Liver (tissue), 9 donors: ENCODE results near the gene DGKQ. TPM values are rescaled to one million over a fixed set of nuclear protein-coding genes. Genes with fewer than 3 reads are reported as not detected.

Source experiments
- DNase-seq: peaks from one replicate; pipeline ENCODE4 v3.0.0-alpha.2; 2017; ENCODE audit warnings: low spot score
- H3K27ac ChIP-seq, 2 donors: one replicate each; pipeline ENCODE4 v1.7.0; 2013; ENCODE audit warnings: inconsistent platforms in 2 of 2, low read length in 2 of 2, control low read depth in 1 of 2, low read depth in 1 of 2, mild to moderate bottlenecking in 1 of 2
- H3K27me3 ChIP-seq, 4 donors: one replicate each; pipeline versions ENCODE4 v1.6.1 to v1.7.0; 2013; ENCODE audit warnings: low read length in 3 of 4, inconsistent platforms in 1 of 4, mild to moderate bottlenecking in 1 of 4, moderate library complexity in 1 of 4; ENCODE audit not compliant: control insufficient read depth in 4 of 4, insufficient read depth in 4 of 4
- H3K36me3 ChIP-seq, 4 donors: one replicate each; pipeline versions ENCODE4 v1.6.1 to v1.7.0; 2013; ENCODE audit warnings: low read length in 3 of 4, mild to moderate bottlenecking in 3 of 4, low read depth in 1 of 4, moderate library complexity in 1 of 4; ENCODE audit not compliant: control insufficient read depth in 4 of 4, insufficient read depth in 3 of 4
- H3K4me1 ChIP-seq, 4 donors: one replicate each; pipeline versions ENCODE4 v1.6.1 to v1.7.0; 2013; ENCODE audit warnings: low read length in 3 of 4, mild to moderate bottlenecking in 3 of 4, moderate library complexity in 1 of 4; ENCODE audit not compliant: control insufficient read depth in 4 of 4, insufficient read depth in 4 of 4
- H3K4me3 ChIP-seq, 3 donors: one replicate each; pipeline versions ENCODE4 v1.6.1 to v1.7.0; 2013; ENCODE audit warnings: low read length in 3 of 3, control low read depth in 1 of 3, low read depth in 1 of 3, mild to moderate bottlenecking in 1 of 3
- H3K9ac ChIP-seq, 2 donors: one replicate each; pipeline ENCODE4 v1.7.0; 2013; ENCODE audit warnings: low read length in 2 of 2, mild to moderate bottlenecking in 2 of 2, moderate library complexity in 2 of 2, control low read depth in 1 of 2, low read depth in 1 of 2
- H3K9me3 ChIP-seq, 4 donors: one replicate each; pipeline versions ENCODE4 v1.6.1 to v1.7.0; 2013; ENCODE audit warnings: low read length in 3 of 4; ENCODE audit not compliant: control insufficient read depth in 4 of 4
- FOXA2 ChIP-seq: IDR thresholded peaks from 2 replicates; pipeline ENCODE4 v1.6.1; 2016; ENCODE audit warnings: antibody characterized with exemption
- GABPA ChIP-seq, 2 donors: IDR thresholded peaks in 1 of 2; conservative IDR thresholded peaks in 1 of 2; 2 replicates each; pipeline ENCODE4 v1.6.1; 2016; ENCODE audit warnings: antibody characterized with exemption in 2 of 2, mild to moderate bottlenecking in 1 of 2, moderate library complexity in 1 of 2
- HNF4A ChIP-seq, 2 donors: conservative IDR thresholded peaks; 2 replicates each; pipeline ENCODE4 v1.6.1; 2016; ENCODE audit warnings: antibody characterized with exemption in 2 of 2, mild to moderate bottlenecking in 2 of 2
- HNF4G ChIP-seq: IDR thresholded peaks from 2 replicates; pipeline ENCODE4 v1.6.1; 2016; ENCODE audit warnings: antibody characterized with exemption
- JUND ChIP-seq, 2 donors: IDR thresholded peaks; 2 replicates each; pipeline ENCODE4 v1.6.1; 2016; ENCODE audit warnings: antibody characterized with exemption in 2 of 2
- RAD21 ChIP-seq, 2 donors: IDR thresholded peaks; 2 replicates each; pipeline ENCODE4 v1.6.1; 2016; ENCODE audit warnings: antibody characterized with exemption in 2 of 2, mild to moderate bottlenecking in 2 of 2
- TAF1 ChIP-seq: conservative IDR thresholded peaks from 2 replicates; pipeline ENCODE4 v1.6.1; 2016; ENCODE audit warnings: antibody characterized with exemption, mild to moderate bottlenecking
- WGBS: extraction: QIAGEN DNeasy Blood & Tissue Kit; methylation state at CpG from one replicate; pipeline ENCODE4 v1.1.7; 2013; 5-methylcytosine and 5-hydroxymethylcytosine counted together
- polyA plus RNA-seq, 2 donors: library from polyadenylated mRNA; stranded (reverse) in 1 of 2; unstranded in 1 of 2; fragments of 200-250 nt in 1 of 2; fragments of >200 nt in 1 of 2; fragmentation: Nextera tagmentation in 1 of 2; extraction: Ambion mirVana in 1 of 2; gene quantifications; one replicate each; pipeline versions ENCODE4 v1.2.1 to v1.2.3, GENCODE V29; 2013 to 2015
- total RNA-seq, 2 donors: library from RNA; depleted of rRNA; stranded (reverse); fragments of >200 nt; gene quantifications; one replicate each; pipeline ENCODE4 v1.2.3, GENCODE V29; 2014
- TF ChIP-seq, protein P1 (sequence below): IDR thresholded peaks from 2 replicates; pipeline ENCODE4 v1.6.1; 2016; ENCODE audit warnings: antibody characterized with exemption
- TF ChIP-seq, protein P2 (sequence below): fragments of 150-350 bp; IDR thresholded peaks from 2 replicates; pipeline ENCODE4 v1.5.1; 2017; ENCODE audit warnings: improper control_type of control experiment, low read depth, low read length; ENCODE audit not compliant: missing input control
- TF ChIP-seq, protein P3 (sequence below): IDR thresholded peaks from 2 replicates; pipeline ENCODE4 v1.6.1; 2016; ENCODE audit warnings: antibody characterized with exemption, mild to moderate bottlenecking
- TF ChIP-seq, protein P4 (sequence below): IDR thresholded peaks from 2 replicates; pipeline ENCODE4 v1.6.1; 2016; ENCODE audit warnings: antibody characterized with exemption
- donor health status: healthy.
- donor health status: healthy.
- donor health status: healthy.
- donor health status: healthy.
- donor health status: healthy.

Gene DGKQ
- total and polyA plus RNA-seq, 4 donors: 1.5 to 8.8 (median 3.6) TPM

DNA sequence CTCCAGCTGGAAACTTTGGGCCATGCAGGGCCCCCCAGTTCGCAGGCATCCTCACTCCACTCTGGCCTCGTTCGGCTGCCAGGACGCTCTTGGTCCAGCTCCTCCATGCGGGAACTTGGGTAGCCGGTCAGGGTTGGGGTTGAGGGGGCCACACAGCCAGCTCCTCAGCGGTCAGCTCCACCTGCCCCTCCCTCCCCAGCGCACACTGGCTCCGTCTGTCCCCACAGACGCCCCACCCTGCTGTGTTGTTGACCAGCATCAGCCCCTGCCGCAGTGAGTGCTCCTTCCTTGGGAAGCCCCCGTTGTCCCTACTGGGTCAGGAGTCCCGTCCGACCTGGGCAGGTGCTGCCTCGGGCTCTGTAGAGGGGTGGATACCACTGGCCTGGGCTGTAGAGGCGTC, 43.8 kb upstream of the DGKQ start:
- Histone ChIP-seq H3K9ac (no peak overlapping the region), H3K4me1 (peaks cover 8 to 13% (median 12%) of the 10 kb centered on the region in 4 donors), H3K27ac (no peak overlapping the region), H3K27me3 (no peaks in the 10 kb centered on the region), H3K4me3 (no peak overlapping the region), H3K9me3 (no peaks in the 10 kb centered on the region), H3K36me3 (peaks cover 0 to 11% (median 0%) of the 10 kb centered on the region in 4 donors)
- WGBS: 83% methylated on average over 16 of the region's 16 CpGs
- TF ChIP-seq GABPA (IDR thresholded peaks at IDR 0.05 in 1 of 2, conservative IDR thresholded peaks at IDR 0.05 in 1 of 2) (no peak), RAD21 (IDR thresholded peaks at IDR 0.05) (no peak), TAF1 (no peak), JUND (IDR thresholded peaks at IDR 0.05) (no peak), HNF4G (no peak), FOXA2 (no peak), HNF4A (conservative IDR thresholded peaks at IDR 0.05) (no peak)
- TF ChIP-seq, protein P1, sequence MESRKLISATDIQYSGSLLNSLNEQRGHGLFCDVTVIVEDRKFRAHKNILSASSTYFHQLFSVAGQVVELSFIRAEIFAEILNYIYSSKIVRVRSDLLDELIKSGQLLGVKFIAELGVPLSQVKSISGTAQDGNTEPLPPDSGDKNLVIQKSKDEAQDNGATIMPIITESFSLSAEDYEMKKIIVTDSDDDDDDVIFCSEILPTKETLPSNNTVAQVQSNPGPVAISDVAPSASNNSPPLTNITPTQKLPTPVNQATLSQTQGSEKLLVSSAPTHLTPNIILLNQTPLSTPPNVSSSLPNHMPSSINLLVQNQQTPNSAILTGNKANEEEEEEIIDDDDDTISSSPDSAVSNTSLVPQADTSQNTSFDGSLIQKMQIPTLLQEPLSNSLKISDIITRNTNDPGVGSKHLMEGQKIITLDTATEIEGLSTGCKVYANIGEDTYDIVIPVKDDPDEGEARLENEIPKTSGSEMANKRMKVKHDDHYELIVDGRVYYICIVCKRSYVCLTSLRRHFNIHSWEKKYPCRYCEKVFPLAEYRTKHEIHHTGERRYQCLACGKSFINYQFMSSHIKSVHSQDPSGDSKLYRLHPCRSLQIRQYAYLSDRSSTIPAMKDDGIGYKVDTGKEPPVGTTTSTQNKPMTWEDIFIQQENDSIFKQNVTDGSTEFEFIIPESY: no peak
- TF ChIP-seq, protein P2, sequence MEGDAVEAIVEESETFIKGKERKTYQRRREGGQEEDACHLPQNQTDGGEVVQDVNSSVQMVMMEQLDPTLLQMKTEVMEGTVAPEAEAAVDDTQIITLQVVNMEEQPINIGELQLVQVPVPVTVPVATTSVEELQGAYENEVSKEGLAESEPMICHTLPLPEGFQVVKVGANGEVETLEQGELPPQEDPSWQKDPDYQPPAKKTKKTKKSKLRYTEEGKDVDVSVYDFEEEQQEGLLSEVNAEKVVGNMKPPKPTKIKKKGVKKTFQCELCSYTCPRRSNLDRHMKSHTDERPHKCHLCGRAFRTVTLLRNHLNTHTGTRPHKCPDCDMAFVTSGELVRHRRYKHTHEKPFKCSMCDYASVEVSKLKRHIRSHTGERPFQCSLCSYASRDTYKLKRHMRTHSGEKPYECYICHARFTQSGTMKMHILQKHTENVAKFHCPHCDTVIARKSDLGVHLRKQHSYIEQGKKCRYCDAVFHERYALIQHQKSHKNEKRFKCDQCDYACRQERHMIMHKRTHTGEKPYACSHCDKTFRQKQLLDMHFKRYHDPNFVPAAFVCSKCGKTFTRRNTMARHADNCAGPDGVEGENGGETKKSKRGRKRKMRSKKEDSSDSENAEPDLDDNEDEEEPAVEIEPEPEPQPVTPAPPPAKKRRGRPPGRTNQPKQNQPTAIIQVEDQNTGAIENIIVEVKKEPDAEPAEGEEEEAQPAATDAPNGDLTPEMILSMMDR: no peak
- TF ChIP-seq, protein P3, sequence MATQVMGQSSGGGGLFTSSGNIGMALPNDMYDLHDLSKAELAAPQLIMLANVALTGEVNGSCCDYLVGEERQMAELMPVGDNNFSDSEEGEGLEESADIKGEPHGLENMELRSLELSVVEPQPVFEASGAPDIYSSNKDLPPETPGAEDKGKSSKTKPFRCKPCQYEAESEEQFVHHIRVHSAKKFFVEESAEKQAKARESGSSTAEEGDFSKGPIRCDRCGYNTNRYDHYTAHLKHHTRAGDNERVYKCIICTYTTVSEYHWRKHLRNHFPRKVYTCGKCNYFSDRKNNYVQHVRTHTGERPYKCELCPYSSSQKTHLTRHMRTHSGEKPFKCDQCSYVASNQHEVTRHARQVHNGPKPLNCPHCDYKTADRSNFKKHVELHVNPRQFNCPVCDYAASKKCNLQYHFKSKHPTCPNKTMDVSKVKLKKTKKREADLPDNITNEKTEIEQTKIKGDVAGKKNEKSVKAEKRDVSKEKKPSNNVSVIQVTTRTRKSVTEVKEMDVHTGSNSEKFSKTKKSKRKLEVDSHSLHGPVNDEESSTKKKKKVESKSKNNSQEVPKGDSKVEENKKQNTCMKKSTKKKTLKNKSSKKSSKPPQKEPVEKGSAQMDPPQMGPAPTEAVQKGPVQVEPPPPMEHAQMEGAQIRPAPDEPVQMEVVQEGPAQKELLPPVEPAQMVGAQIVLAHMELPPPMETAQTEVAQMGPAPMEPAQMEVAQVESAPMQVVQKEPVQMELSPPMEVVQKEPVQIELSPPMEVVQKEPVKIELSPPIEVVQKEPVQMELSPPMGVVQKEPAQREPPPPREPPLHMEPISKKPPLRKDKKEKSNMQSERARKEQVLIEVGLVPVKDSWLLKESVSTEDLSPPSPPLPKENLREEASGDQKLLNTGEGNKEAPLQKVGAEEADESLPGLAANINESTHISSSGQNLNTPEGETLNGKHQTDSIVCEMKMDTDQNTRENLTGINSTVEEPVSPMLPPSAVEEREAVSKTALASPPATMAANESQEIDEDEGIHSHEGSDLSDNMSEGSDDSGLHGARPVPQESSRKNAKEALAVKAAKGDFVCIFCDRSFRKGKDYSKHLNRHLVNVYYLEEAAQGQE: no peak
- TF ChIP-seq, protein P4, sequence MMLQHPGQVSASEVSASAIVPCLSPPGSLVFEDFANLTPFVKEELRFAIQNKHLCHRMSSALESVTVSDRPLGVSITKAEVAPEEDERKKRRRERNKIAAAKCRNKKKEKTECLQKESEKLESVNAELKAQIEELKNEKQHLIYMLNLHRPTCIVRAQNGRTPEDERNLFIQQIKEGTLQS: no peak
- no peak for DNase-seq

DNA sequence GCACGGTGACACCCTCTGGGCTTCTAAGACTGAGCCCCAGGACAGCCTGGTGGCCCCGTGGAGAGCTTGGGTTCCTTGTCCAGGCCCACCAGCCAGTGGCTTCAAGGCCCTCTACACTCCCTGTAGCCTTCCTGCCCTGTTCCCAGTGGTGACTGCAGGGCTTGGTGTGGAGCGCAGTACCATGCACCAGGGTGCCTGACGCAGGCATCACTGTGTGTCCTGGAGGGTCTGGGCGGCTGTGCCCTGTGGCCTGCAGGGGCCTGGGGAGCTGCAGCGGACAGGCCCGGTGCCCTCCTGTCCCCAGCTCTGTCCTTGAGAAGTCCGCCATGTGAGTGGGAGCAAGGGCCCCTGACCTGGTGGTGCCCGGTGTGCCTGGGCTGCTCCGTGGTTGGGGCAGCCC, 42.4 kb upstream of the DGKQ start:
- no peak for DNase-seq
- H3K27me3 ChIP-seq: no peaks in the 10 kb centered on the region
- H3K27ac ChIP-seq: no peak overlapping the region
- 94% methylated on average over 10 of the region's 10 CpGs for WGBS
- TF ChIP-seq JUND (IDR thresholded peaks at IDR 0.05) (no peak), RAD21 (IDR thresholded peaks at IDR 0.05) (no peak)
- peaks cover 0 to 7% (median 0%) of the 10 kb centered on the region in 4 donors for H3K36me3 ChIP-seq
- no peak overlapping the region for H3K4me3 ChIP-seq
- H3K9ac ChIP-seq: no peak overlapping the region
- no peaks in the 10 kb centered on the region for H3K9me3 ChIP-seq
- peaks cover 10 to 17% (median 16%) of the 10 kb centered on the region in 4 donors for H3K4me1 ChIP-seq
